ENCODE results near the gene SLC19A1.

The SLC19A1 gene

DNA sequence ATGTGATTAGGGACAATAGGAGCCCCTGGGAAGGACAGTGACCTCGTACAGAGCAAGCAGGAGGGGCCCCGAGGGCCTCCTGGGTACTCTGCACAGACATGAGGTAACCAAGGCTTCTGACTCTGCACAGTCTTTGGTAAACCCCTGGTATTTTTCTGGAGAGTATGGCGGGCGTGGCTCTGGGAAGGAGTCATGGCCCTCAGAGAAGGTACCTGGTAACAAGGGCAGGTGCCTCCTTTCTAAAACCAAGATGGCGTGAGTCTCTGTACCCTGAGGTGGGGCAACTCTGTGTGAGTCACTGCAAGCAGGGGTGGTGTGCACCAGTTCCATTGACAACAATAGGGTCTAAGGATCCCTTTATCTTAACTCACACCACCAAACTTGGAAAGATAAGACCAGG lies 39.9 kb upstream of the SLC19A1 start:
- H3K36me3 Mint-ChIP-seq (ENCODE audit: low read depth): peaks cover 1% of the 10 kb centered on the region
- H3K9me3 Mint-ChIP-seq: peaks cover 33% of the 10 kb centered on the region
- TF ChIP-seq, protein P1, sequence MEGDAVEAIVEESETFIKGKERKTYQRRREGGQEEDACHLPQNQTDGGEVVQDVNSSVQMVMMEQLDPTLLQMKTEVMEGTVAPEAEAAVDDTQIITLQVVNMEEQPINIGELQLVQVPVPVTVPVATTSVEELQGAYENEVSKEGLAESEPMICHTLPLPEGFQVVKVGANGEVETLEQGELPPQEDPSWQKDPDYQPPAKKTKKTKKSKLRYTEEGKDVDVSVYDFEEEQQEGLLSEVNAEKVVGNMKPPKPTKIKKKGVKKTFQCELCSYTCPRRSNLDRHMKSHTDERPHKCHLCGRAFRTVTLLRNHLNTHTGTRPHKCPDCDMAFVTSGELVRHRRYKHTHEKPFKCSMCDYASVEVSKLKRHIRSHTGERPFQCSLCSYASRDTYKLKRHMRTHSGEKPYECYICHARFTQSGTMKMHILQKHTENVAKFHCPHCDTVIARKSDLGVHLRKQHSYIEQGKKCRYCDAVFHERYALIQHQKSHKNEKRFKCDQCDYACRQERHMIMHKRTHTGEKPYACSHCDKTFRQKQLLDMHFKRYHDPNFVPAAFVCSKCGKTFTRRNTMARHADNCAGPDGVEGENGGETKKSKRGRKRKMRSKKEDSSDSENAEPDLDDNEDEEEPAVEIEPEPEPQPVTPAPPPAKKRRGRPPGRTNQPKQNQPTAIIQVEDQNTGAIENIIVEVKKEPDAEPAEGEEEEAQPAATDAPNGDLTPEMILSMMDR (IDR thresholded peaks at IDR 0.05; ENCODE audit: unreplicated experiment in 3 of 3): no peak
- H3K27me3 Mint-ChIP-seq (ENCODE audit: low read depth): peaks cover 15% of the 10 kb centered on the region
- H3K4me3 Mint-ChIP-seq: no peak overlapping the region
- no peaks in the 10 kb centered on the region for H3K4me1 Mint-ChIP-seq
- H3K27ac Mint-ChIP-seq: no peak overlapping the region

DNA sequence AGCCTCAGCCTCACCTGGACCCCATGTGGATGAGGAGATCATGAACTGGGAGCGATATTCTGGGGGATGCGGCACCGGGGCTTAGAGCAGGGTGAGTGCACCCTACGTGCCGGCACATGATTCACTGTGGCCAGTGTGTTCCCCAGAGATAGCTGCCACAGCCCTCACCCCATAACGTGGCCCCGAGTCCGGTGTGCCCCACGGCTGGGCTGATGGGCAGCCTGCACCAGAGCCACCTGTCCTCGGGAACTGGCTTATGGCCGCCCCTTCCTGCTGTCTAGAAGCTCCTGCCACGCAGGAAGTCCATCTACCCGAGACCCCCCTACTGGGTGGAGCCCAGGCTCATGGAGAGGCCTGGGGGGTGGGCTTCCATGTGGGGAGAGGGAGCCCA lies 39.1 kb upstream of the SLC19A1 start:
- Mint-ChIP-seq H3K27me3 (ENCODE audit: low read depth) (peaks cover 19% of the 10 kb centered on the region), H3K36me3 (ENCODE audit: low read depth) (no peaks in the 10 kb centered on the region), H3K4me1 (peaks cover 3% of the 10 kb centered on the region), H3K9me3 (peaks cover 25% of the 10 kb centered on the region), H3K4me3 (no peak overlapping the region), H3K27ac (no peak overlapping the region)
- TF ChIP-seq, protein P1 (IDR thresholded peaks at IDR 0.05; ENCODE audit: unreplicated experiment in 3 of 3): no peak

DNA sequence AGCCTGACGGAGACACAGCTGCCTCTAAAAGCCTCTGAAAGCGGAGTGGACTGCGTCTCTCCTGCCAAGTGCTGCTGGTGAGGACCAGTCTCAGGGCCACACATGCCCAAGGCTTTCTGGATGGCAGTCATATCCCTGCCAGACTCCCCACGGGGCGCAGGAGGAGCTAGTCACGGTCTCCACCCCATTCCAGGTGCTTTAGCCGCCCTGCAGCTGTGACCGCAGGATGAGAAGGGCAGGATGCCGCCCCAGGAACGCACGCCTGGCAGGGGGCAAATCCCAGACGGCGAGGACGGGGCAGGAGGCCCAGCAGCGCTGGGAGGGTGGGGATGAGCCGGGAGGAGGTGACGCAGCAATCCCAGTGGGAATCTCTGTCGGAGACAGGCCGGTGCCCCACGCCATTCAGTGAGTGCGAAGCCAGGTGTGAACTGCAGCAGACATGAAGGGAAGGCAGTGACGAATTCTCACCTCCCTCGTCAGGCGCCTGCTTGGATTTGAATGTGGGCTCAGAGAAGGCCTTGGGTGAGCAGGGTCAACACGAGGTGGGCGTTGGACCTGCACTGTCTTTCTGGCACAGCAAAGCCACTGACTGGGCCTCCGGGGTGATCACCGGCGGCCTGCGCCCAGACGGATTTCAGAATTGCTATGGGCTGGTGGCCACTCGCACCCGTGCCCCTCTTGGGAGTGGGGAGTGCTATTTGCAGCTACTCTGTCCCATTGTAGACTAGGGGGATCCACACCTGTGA lies 38.5 kb upstream of the SLC19A1 start:
- Mint-ChIP-seq H3K4me1 (peaks cover 6% of the 10 kb centered on the region), H3K27ac (no peak overlapping the region), H3K27me3 (ENCODE audit: low read depth) (peaks cover 22% of the 10 kb centered on the region), H3K36me3 (ENCODE audit: low read depth) (no peaks in the 10 kb centered on the region), H3K4me3 (no peak overlapping the region), H3K9me3 (peaks cover 20% of the 10 kb centered on the region)
- TF ChIP-seq, protein P1 (IDR thresholded peaks at IDR 0.05; ENCODE audit: unreplicated experiment in 3 of 3): no peak

DNA sequence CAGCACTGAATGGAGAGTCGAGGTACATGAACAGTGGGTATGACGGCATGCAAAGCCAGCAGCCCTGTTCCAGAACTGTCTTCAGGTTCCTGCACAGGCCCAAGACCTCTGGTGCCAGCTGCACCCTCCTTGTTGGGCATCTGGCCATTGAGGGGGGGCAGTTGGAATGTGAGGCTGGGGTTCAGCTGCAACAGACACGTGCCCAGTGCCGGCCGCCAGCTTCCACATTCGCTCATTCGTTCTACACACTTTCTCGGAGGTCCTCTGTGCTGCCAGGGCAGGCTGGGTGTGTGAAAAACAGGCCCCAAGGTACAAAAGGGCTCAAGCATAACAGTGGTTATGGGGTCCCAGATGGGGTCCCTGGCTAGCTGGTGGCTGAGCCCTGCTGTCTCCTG lies 37.9 kb upstream of the SLC19A1 start:
- Mint-ChIP-seq H3K9me3 (peaks cover 19% of the 10 kb centered on the region), H3K36me3 (ENCODE audit: low read depth) (no peaks in the 10 kb centered on the region)

DNA sequence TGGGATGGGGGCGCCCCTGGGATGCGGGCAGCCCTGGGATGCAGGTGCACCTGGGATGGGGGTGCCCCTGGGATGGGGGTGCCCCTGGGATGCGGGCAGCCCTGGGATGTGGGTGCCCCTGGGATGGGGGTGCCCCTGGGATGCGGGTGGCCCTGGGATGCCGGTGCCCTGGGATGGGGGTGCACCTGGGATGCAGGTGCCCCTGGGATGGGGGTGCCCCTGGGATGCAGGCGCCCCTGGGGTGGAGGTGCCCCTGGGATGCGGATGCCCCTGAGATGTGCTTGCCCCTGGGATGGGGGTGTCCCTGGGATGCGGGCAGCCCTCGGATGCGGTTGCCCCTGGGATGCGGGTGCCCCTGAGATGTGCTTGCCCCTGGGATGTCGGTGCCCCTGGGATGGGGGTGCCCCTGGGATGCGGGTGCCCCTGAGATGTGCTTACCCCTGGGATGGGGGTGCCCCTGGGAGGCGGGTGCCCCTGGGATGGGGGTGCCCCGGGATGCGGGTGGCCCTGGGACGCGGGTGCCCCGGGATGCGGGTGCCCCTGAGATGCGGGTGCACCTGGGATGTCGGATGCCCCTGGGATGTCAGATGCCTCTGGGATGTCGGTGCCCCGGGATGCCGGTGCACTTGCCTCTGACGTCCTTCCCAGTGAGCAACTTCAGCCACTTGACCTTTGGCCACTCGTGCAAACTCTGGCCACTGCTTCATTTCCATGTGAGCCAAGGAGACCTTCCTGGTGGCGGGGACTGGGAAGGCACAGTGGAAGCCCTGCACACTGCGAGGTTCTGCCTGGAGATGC lies 37.3 kb upstream of the SLC19A1 start:
- Mint-ChIP-seq H3K9me3 (peaks cover 13% of the 10 kb centered on the region), H3K27me3 (ENCODE audit: low read depth) (peaks cover 18% of the 10 kb centered on the region)

More for the DNA sequence above, 37.9 kb upstream of the SLC19A1 start:
- Mint-ChIP-seq H3K27ac (no peak overlapping the region), H3K4me1 (peaks cover 6% of the 10 kb centered on the region), H3K4me3 (no peak overlapping the region), H3K27me3 (ENCODE audit: low read depth) (peaks cover 22% of the 10 kb centered on the region)
- TF ChIP-seq, protein P1 (IDR thresholded peaks at IDR 0.05; ENCODE audit: unreplicated experiment in 3 of 3): no peak

More for the DNA sequence above, 37.3 kb upstream of the SLC19A1 start:
- TF ChIP-seq, protein P1 (IDR thresholded peaks at IDR 0.05; ENCODE audit: unreplicated experiment in 3 of 3): no peak
- Mint-ChIP-seq H3K27ac (no peak overlapping the region), H3K4me3 (no peak overlapping the region), H3K36me3 (ENCODE audit: low read depth) (no peaks in the 10 kb centered on the region), H3K4me1 (peaks cover 6% of the 10 kb centered on the region)
